ENCODE measurements around the gene DNAAF6. TPM values are rescaled to one million over a fixed set of nuclear protein-coding genes. Genes with fewer than 3 reads are reported as not detected.

DNAAF6 gene
- total RNA-seq, 4 donors from 2014 or later, result not detected

DNA sequence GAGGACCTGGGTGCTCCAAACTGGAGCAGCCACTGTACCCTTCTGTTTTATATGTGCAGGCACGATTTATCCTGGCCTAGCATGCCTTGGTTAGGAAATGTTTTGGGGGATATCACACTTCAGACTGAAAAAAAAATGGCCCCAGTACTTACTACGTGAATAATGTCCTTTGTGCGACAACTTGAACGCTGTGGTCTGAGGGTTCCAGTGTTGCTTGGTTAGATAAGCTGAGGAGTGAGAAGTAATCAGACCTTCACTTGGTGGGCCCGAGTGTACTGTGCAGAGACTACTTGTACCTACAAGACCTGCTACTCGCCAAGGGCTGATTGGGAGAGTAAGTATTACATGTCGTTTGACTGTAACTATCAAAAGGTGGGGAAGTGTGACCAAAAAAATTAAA, 678 bp downstream of the DNAAF6 start:
- DNase-seq (ENCODE audit: low spot score in 2 of 2), result no peak
- 82 to 95% methylated on average over 7 of the region's 7 CpGs for WGBS, 2 donors
- H3K4me3 ChIP-seq (ENCODE audit: low read depth, poor library complexity, severe bottlenecking), result no peak overlapping the region
- TF ChIP-seq POLR2A (IDR thresholded peaks at IDR 0.05), result no peak
- TF ChIP-seq, protein P1, sequence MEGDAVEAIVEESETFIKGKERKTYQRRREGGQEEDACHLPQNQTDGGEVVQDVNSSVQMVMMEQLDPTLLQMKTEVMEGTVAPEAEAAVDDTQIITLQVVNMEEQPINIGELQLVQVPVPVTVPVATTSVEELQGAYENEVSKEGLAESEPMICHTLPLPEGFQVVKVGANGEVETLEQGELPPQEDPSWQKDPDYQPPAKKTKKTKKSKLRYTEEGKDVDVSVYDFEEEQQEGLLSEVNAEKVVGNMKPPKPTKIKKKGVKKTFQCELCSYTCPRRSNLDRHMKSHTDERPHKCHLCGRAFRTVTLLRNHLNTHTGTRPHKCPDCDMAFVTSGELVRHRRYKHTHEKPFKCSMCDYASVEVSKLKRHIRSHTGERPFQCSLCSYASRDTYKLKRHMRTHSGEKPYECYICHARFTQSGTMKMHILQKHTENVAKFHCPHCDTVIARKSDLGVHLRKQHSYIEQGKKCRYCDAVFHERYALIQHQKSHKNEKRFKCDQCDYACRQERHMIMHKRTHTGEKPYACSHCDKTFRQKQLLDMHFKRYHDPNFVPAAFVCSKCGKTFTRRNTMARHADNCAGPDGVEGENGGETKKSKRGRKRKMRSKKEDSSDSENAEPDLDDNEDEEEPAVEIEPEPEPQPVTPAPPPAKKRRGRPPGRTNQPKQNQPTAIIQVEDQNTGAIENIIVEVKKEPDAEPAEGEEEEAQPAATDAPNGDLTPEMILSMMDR (IDR thresholded peaks at IDR 0.05), result no peak
- intact Hi-C loops (cut with DNase I; ENCODE audit: low total_unique reads), result loop anchor here (5.0 kb wide), 1 partner anchor 775 kb away; no protein-coding TSS in a partner anchor

DNA sequence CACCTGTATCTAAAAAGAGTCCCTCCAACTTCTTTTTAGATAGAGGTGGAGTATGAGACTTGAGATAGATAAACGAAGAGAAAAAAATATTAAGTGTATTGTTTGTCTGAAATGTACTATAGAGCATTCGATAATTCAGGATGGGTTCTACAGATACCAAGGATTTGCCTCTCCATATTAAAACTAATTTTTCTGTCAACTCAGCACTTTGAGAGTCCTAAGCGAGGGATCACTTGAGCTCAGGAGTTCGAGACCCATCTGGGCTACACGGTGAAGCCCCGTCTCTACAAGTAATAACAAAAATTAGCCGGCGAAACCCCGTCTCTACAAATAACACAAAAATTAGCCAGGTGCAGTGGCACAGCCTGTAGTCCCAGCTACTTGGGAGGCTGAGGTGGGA, 1.5 kb downstream of the DNAAF6 start:
- TF ChIP-seq, protein P1 (IDR thresholded peaks at IDR 0.05), result no peak
- no peak for TF ChIP-seq POLR2A (IDR thresholded peaks at IDR 0.05)
- intact Hi-C loops (cut with DNase I; ENCODE audit: low total_unique reads), result loop anchor here (5.0 kb wide), 1 partner anchor 776 kb away; no protein-coding TSS in a partner anchor
- H3K4me3 ChIP-seq (ENCODE audit: low read depth, poor library complexity, severe bottlenecking), result no peak overlapping the region
- DNase-seq (ENCODE audit: low spot score in 2 of 2), result no peak
- 93 to 95% methylated on average over 9 of the region's 9 CpGs for WGBS, 2 donors

DNA sequence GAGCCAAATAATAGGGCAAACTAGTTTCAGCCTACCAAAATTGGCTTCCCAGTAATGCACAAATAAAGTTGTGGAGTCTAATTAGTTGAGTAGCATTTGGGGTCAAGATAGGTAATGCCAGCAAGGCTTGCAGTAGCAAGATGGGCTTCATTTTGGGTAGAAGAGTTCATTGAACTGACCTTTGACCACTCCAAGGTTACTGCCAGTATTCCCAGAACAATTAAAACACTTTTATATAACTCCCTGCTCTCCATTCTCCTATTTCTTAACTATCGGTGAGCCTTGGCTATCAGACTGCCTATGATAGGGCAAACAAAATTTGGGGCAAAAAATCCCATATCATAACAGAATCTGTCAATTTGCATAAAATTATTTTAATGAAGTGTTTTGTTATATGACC, 7.1 kb downstream of the DNAAF6 start:
- WGBS, 2 donors, result 69 to 100% methylated on average over 1 of the region's 1 CpG
- no peak overlapping the region for H3K4me3 ChIP-seq (ENCODE audit: low read depth, poor library complexity, severe bottlenecking)
- intact Hi-C loops (cut with DNase I; ENCODE audit: low total_unique reads), result no loop called here
- DNase-seq (ENCODE audit: low spot score in 2 of 2), result no peak
- no peak for TF ChIP-seq POLR2A (IDR thresholded peaks at IDR 0.05)
- TF ChIP-seq, protein P1 (IDR thresholded peaks at IDR 0.05), result no peak

DNA sequence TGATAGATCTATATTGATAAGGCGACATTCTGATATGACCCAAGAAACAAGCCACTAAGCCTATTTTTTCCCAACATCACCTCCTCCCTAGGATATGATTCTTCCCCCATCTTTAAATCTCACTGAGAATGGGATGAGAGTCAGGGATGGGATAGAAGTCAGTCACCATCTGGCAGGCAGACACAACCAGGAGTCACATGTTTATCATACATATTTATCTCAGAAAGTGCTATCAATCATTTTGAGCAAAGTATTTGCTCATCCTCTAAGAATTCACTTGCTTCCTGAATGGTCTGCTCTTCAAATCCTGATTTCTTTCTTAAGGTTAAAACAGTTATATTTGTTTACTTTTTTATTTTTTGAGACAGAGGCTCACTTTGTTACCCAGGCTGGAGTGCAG, 20.3 kb downstream of the DNAAF6 start:
- TF ChIP-seq, protein P1 (IDR thresholded peaks at IDR 0.05), result no peak
- H3K4me3 ChIP-seq (ENCODE audit: low read depth, poor library complexity, severe bottlenecking), result no peak overlapping the region
- no peak for DNase-seq (ENCODE audit: low spot score in 2 of 2)
- WGBS, 2 donors, result 80 to 81% methylated on average over 1 of the region's 1 CpG
- intact Hi-C loops (cut with DNase I; ENCODE audit: low total_unique reads), result no loop called here

DNA sequence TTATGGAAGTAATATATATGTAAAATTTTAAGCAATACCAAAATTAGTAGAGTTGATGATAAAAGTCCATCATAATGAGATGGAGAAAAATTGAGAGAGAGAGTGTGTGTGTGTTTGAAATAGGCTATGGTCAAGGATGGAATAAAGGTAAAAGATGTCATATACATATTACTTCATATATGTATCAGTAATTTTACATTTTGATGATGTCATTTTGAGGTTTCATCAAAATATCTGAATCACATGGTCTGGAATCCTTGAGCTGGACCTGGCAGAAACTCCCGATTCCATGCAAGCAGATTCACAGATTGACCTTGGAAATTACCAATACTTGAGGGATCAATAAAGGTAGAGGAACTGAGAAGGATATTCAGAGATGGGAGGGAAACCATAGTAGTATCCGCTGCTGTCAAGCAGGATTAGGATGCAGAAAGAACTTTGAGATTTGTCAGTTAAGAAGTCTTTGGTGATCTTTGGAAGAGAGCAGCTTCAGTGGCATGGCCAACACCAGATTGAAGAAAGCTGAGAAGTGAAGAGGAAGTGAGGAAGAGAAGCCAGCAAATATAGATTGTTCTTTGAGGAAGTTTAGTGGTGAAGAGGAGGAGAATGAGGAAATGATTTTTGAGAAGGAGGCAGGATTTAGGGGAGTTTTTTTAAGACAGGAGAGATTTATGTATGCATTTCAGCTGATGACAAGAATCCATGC, 21.5 kb downstream of the DNAAF6 start:
- TF ChIP-seq, protein P1 (IDR thresholded peaks at IDR 0.05), result no peak
- TF ChIP-seq POLR2A (IDR thresholded peaks at IDR 0.05), result no peak
- DNase-seq (ENCODE audit: low spot score in 2 of 2), result no peak
- H3K4me3 ChIP-seq (ENCODE audit: low read depth, poor library complexity, severe bottlenecking), result no peak overlapping the region
- intact Hi-C loops (cut with DNase I; ENCODE audit: low total_unique reads), result no loop called here
- WGBS, 2 donors, result 86% methylated on average over 2 of the region's 2 CpGs

DNA sequence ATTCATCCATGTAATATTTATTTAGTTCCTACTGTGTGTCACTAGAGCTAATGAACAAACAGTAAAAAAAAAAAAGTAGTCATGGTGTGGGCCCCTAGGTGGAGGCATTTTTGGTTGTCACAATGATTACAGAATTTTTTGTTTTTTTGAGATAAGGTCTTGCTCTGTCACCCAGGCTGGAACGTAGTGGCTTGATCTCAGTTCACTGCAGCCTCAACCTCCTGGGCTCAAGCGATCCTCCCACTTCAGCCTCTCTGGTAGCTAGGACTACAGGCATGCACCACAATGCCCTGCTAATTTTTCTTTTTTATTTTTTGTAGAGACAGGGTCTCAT, 22.0 kb downstream of the DNAAF6 start:
- TF ChIP-seq, protein P1 (IDR thresholded peaks at IDR 0.05), result no peak
- no peak for TF ChIP-seq POLR2A (IDR thresholded peaks at IDR 0.05)
- intact Hi-C loops (cut with DNase I; ENCODE audit: low total_unique reads), result no loop called here
- 83 to 88% methylated on average over 2 of the region's 2 CpGs for WGBS, 2 donors
- no peak overlapping the region for H3K4me3 ChIP-seq (ENCODE audit: low read depth, poor library complexity, severe bottlenecking)
- DNase-seq (ENCODE audit: low spot score in 2 of 2), result no peak

All from lower leg skin (tissue), 4 donors.